GM19468 (cell line): ENCODE results near the gene DBP.
"Not testable (repeated sequence)": the region's sequence is repeated elsewhere in the genome, so short reads cannot be mapped to it uniquely, and the experiment has no call there.

Source experiments
- ATAC-seq: cut with Tn5 transposase; IDR thresholded peaks from one replicate; pipeline ENCODE4 v1.9.1; 2021; ENCODE audit warnings: mild to moderate bottlenecking, moderate library complexity, moderate number of reproducible peaks; ENCODE audit not compliant: unreplicated experiment; ENCODE audit errors: extremely low read depth

The DBP gene

GRCh38 chr19:48644355-48644754 is 7.2 kb upstream of the DBP start:
- ATAC-seq: no peak

GRCh38 chr19:48642862-48643261 is 5.7 kb upstream of the DBP start:
- no peak for ATAC-seq

GRCh38 chr19:48641850-48642249 is 4.7 kb upstream of the DBP start:
- no peak for ATAC-seq

GRCh38 chr19:48639483-48640375 is 2.5 kb upstream of the DBP start:
- ATAC-seq: no peak

- ATAC-seq: no peak
Measured at GRCh38 chr19:48638831-48639381, 1.7 kb upstream of the DBP start.

GRCh38 chr19:48637948-48638830 is 1.0 kb upstream of the DBP start:
- ATAC-seq: no peak

GRCh38 chr19:48637449-48637947 is 319 bp upstream of the DBP start:
- peak; percentile 58 for ATAC-seq

GRCh38 chr19:48635966-48636858 is 967 bp downstream of the DBP start:
- no peak for ATAC-seq

- ATAC-seq: no peak
Measured at GRCh38 chr19:48635263-48635965, 1.8 kb downstream of the DBP start.

- ATAC-seq: no peak
Measured at GRCh38 chr19:48634424-48635262, 2.5 kb downstream of the DBP start.

- ATAC-seq: no peak
Measured at GRCh38 chr19:48634036-48634342, 3.2 kb downstream of the DBP start.

- no peak for ATAC-seq
Measured at GRCh38 chr19:48633148-48634035, 3.8 kb downstream of the DBP start.

- no peak for ATAC-seq
Measured at GRCh38 chr19:48632692-48633147, 4.5 kb downstream of the DBP start.

- not testable (repeated sequence) for ATAC-seq
Measured at GRCh38 chr19:48632286-48632685, 4.9 kb downstream of the DBP start.

GRCh38 chr19:48631225-48631624 is 6.0 kb downstream of the DBP start:
- no peak for ATAC-seq

- ATAC-seq: no peak
Measured at GRCh38 chr19:48630296-48631063, 6.7 kb downstream of the DBP start.
